HCT116 (cell line): ENCODE results near the gene ABHD3. TPM values are rescaled to one million over a fixed set of nuclear protein-coding genes. Genes with fewer than 3 reads are reported as not detected.
"Not testable (repeated sequence)": the region's sequence is repeated elsewhere in the genome, so short reads cannot be mapped to it uniquely, and the experiment has no call there.

Experiments used
- ATAC-seq: fragments of 200-7000 bp; cut with Tn5 transposase; 2 replicates; pipeline ENCODE4 v1.9.1; 2020; ENCODE audit warnings: mild to moderate bottlenecking, moderate library complexity
- BruUV-seq: library from RNA; stranded (reverse); fragments of 400-500 nt; replicated peaks from 2 replicates; lab custom pipeline; 2021; lab: Mats Ljungman, UMichigan
- CTCF ChIA-PET: fragments of 300-600 bp; sonication (Branson Sonifier 250); formaldehyde crosslinking; loops from one replicate; lab custom pipeline; 2021; ENCODE audit warnings: antibody characterized with exemption; lab: Charles Lee
- POLR2A ChIA-PET: fragments of 300-600, 350-600 bp; sonication (Branson Sonifier 250); formaldehyde crosslinking; loops from one replicate; lab custom pipeline; 2021; ENCODE audit warnings: antibody characterized with exemption; lab: Charles Lee
- RAD21 ChIA-PET, 2 experiments: fragments of 300-600 bp; sonication (Branson Sonifier 250); formaldehyde crosslinking; loops; one replicate each; lab custom pipeline; 2023; ENCODE audit warnings: low total read pairs in 2 of 2; ENCODE audit not compliant: uncharacterized antibody in 2 of 2, unreplicated experiment in 2 of 2, low non-redundant PET in 1 of 2; lab: Charles Lee
- DNase-seq: peaks from one replicate; pipeline ENCODE4 v3.0.0-alpha.2; 2010; ENCODE audit warnings: low read depth, low spot score
- H2AFZ ChIP-seq: fragments of 200-600 bp; shearing (Covaris generic), sonication (generic); 2 replicates; pipeline ENCODE4 v1.6.1; 2017; ENCODE audit warnings: low read depth, mixed run types, mixed read lengths, antibody characterized with exemption, low read length; ENCODE audit not compliant: poor library complexity, severe bottlenecking
- H3K27ac ChIP-seq: 2 replicates; pipeline ENCODE4 v1.5.1; 2012; ENCODE audit warnings: low read depth, low read length
- H3K27me3 ChIP-seq: fragments of 200-600 bp; sonication (generic); 2 replicates; pipeline ENCODE4 v1.6.1; 2016; ENCODE audit warnings: mixed run types, low read length, mixed read lengths; ENCODE audit not compliant: insufficient read depth
- H3K36me3 ChIP-seq, 2 experiments: fragments of 200-500 bp in 1 of 2; fragments of 200-600 bp in 1 of 2; sonication (Bioruptor generic) in 1 of 2; sonication (generic) in 1 of 2; 2 replicates each; pipeline versions ENCODE4 v1.5.1 to v1.6.1; 2014 to 2016; ENCODE audit warnings: low read length in 2 of 2, inconsistent platforms in 1 of 2, mixed read lengths in 1 of 2, mixed run types in 1 of 2; ENCODE audit not compliant: insufficient read depth in 2 of 2, control insufficient read depth in 1 of 2
- H3K4me1 ChIP-seq, 2 experiments: fragments of 200-600 bp in 1 of 2; sonication (generic) in 1 of 2; 2 replicates each; pipeline versions ENCODE4 v1.5.1 to v1.6.1; 2012 to 2017; ENCODE audit warnings: low read length in 2 of 2, inconsistent platforms in 1 of 2, mild to moderate bottlenecking in 1 of 2, mixed read lengths in 1 of 2, mixed run types in 1 of 2, moderate library complexity in 1 of 2; ENCODE audit not compliant: insufficient read depth in 2 of 2, control insufficient read depth in 1 of 2
- H3K4me2 ChIP-seq: fragments of 200-600 bp; sonication (generic); 2 replicates; pipeline ENCODE4 v1.6.1; 2017; ENCODE audit warnings: mixed run types, low read length, mixed read lengths
- H3K4me3 ChIP-seq, 2 experiments: fragments of 200-600 bp in 1 of 2; sonication (generic) in 1 of 2; replicated peaks in 1 of 2; 2 replicates each; pipeline ENCODE4 v1.5.1; 2011 to 2016; ENCODE audit warnings: low read length in 2 of 2, control low read depth in 1 of 2, low read depth in 1 of 2, mild to moderate bottlenecking in 1 of 2, mixed read lengths in 1 of 2, mixed run types in 1 of 2
- H3K79me2 ChIP-seq: fragments of 200-600 bp; sonication (generic); 2 replicates; pipeline ENCODE4 v1.6.1; 2017; ENCODE audit warnings: mild to moderate bottlenecking, mixed run types, low read length, moderate library complexity, mixed read lengths; ENCODE audit not compliant: insufficient read depth
- H3K9ac ChIP-seq: fragments of 200-600 bp; sonication (generic); 2 replicates; pipeline ENCODE4 v1.6.1; 2016; ENCODE audit warnings: low read length, mixed read lengths
- H3K9me2 ChIP-seq: fragments of 200-600 bp; sonication (generic), shearing (Covaris generic); 2 replicates; pipeline ENCODE4 v1.6.1; 2017; ENCODE audit warnings: mixed run types, mild to moderate bottlenecking, moderate library complexity; ENCODE audit not compliant: insufficient read depth
- H3K9me3 ChIP-seq, 2 experiments: fragments of 200-500 bp in 1 of 2; fragments of 200-600 bp in 1 of 2; sonication (Bioruptor generic) in 1 of 2; sonication (generic) in 1 of 2; 2 replicates each; pipeline ENCODE4 v1.6.1; 2014 to 2017; ENCODE audit warnings: low read length in 2 of 2, mixed read lengths in 2 of 2, inconsistent platforms in 1 of 2, low read depth in 1 of 2, mild to moderate bottlenecking in 1 of 2, mixed run types in 1 of 2, moderate library complexity in 1 of 2; ENCODE audit not compliant: control insufficient read depth in 1 of 2, insufficient read depth in 1 of 2
- H4K20me1 ChIP-seq: fragments of 200-600 bp; sonication (generic), shearing (Covaris generic); 2 replicates; pipeline ENCODE4 v1.6.1; 2017; ENCODE audit warnings: mixed run types, mild to moderate bottlenecking, moderate library complexity; ENCODE audit not compliant: insufficient read depth
- CBX3 ChIP-seq: IDR thresholded peaks from 2 replicates; pipeline ENCODE4 v1.6.1; 2012; ENCODE audit warnings: low read depth
- CEBPB ChIP-seq: IDR thresholded peaks from 2 replicates; pipeline ENCODE4 v1.6.1; 2012; ENCODE audit warnings: low read depth
- ELF1 ChIP-seq: IDR thresholded peaks from 2 replicates; pipeline ENCODE4 v1.6.1; 2012; ENCODE audit warnings: low read depth, borderline replicate concordance
- EZH2 ChIP-seq: fragments of 200-600 bp; sonication (generic); IDR thresholded peaks from 2 replicates; pipeline ENCODE4 v1.6.1; 2017; ENCODE audit warnings: antibody characterized with exemption, mixed run types
- FOSL1 ChIP-seq: IDR thresholded peaks from 2 replicates; pipeline ENCODE4 v1.6.1; 2012; ENCODE audit warnings: low read depth
- JUND ChIP-seq: IDR thresholded peaks from 2 replicates; pipeline ENCODE4 v1.6.1; 2012
- POLR2AphosphoS5 ChIP-seq: IDR thresholded peaks from 2 replicates; pipeline ENCODE4 v1.6.1; 2011; ENCODE audit warnings: mild to moderate bottlenecking, low read depth, low read length, moderate library complexity
- RAD21 ChIP-seq: IDR thresholded peaks from 2 replicates; pipeline ENCODE4 v1.6.1; 2012; ENCODE audit warnings: low read depth, mild to moderate bottlenecking
- SIN3A ChIP-seq: IDR thresholded peaks from 2 replicates; pipeline ENCODE4 v1.6.1; 2012; ENCODE audit warnings: low read depth
- SRF ChIP-seq: IDR thresholded peaks from 2 replicates; pipeline ENCODE4 v1.6.1; 2012; ENCODE audit warnings: low read depth
- TCF7L2 ChIP-seq: IDR thresholded peaks from 2 replicates; pipeline ENCODE4 v1.7.0; 2011; ENCODE audit warnings: borderline replicate concordance, inconsistent platforms; ENCODE audit not compliant: insufficient read depth, insufficient read length; ENCODE audit errors: extremely low read depth
- YY1 ChIP-seq: IDR thresholded peaks from 2 replicates; pipeline ENCODE4 v1.6.1; 2011; ENCODE audit warnings: low read length, low read depth, moderate library complexity, mild to moderate bottlenecking; ENCODE audit not compliant: insufficient replicate concordance; ENCODE audit errors: extremely low read depth
- ZFX ChIP-seq: fragments of 450-650 bp; IDR thresholded peaks from 2 replicates; pipeline ENCODE4 v1.6.1; 2017
- ZNF274 ChIP-seq: fragments of 200-500 bp; sonication (Bioruptor generic); IDR thresholded peaks from 2 replicates; pipeline ENCODE4 v1.6.1; 2014; ENCODE audit warnings: mild to moderate bottlenecking, low read depth, low read length, inconsistent platforms
- intact Hi-C: fragments of 100-400 bp; cut with micrococcal nuclease; formaldehyde crosslinking; loops from 2 replicates; pipeline ENCODE4 v1.10.0; 2022
- total RNA-seq: library from RNA; stranded (reverse); gene quantifications from one replicate; pipeline ENCODE4 v1.2.1, GENCODE V29; 2021; ENCODE audit not compliant: unreplicated experiment
- TF ChIP-seq, protein P1 (sequence below): IDR thresholded peaks from 2 replicates; pipeline ENCODE4 v1.6.1; 2012; ENCODE audit warnings: low read depth
- TF ChIP-seq, protein P2 (sequence below): IDR thresholded peaks from 2 replicates; pipeline ENCODE4 v1.6.1; 2012

The ABHD3 gene
- total RNA-seq, 1 experiment from 2014 or later, result 29.9 TPM

DNA sequence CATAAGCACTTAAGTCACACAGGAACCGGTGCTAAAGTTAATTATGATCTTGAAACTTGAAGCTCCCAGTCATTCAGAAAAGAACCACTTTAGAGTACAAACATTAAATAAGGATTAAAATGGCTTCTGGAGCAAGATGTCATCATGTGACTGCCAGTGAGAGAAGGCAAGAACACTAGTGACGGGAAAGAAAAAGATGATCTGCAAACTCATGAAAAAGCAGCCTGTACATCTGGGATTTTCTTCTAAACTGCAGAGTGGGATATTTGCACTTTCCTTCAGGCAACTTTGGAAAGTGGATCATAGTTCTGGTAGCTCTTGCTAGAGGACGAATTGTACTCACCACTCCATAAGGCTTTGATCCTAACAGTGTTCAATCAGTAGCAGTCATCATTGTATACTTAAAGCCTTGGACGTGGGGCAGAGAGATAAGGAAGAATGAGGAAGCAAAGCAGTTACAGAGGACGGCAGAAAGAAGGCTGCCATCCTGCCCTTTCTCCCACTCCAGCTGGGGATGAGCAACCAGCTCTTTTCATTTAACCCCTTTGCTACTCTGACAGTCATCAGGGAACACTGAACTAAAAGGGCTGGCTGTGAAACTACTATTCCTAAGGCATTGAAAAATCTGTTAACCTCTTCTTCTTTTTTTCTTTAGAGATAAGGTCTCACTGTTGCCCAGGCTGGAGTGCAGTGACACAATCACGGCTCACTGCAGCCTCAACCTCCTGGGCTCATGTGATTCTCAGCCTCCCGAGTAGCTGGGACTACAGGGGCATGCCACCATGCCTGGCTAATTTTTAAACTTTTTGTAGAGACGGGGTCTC lies 18.1 kb downstream of the ABHD3 start:
- H3K9me2 ChIP-seq, result no peaks in the 10 kb centered on the region
- no peak overlapping the region for H3K27ac ChIP-seq
- H3K36me3 ChIP-seq, result peaks cover 4 to 23% of the 10 kb centered on the region in 2 experiments; a peak in 2 of 4 replicates
- POLR2A ChIA-PET, result interaction anchor here (0.6 to 0.9 kb wide), 2 partner anchors 17 to 86 kb away, joined by 3 to 6 read pairs; partner anchors contain the start of gene ESCO1
- H3K4me3 ChIP-seq, result no peak overlapping the region
- no peaks in the 10 kb centered on the region for H3K27me3 ChIP-seq
- no peak for DNase-seq
- H3K9ac ChIP-seq, result no peak overlapping the region
- no peak overlapping the region for H2AFZ ChIP-seq
- no peaks in the 10 kb centered on the region for H3K4me1 ChIP-seq
- H3K9me3 ChIP-seq, result no peaks in the 10 kb centered on the region
- no TSS peak for BruUV-seq
- no peak for ATAC-seq
- no peaks in the 10 kb centered on the region for H4K20me1 ChIP-seq
- CTCF ChIA-PET, result no interaction called here
- H3K4me2 ChIP-seq, result no peak overlapping the region
- TF ChIP-seq YY1, result no peak
- TF ChIP-seq ZFX, result no peak
- no peak for TF ChIP-seq RAD21
- TF ChIP-seq POLR2AphosphoS5, result no peak
- TF ChIP-seq SIN3A, result no peak
- TF ChIP-seq JUND, result no peak
- no peak for TF ChIP-seq ELF1
- TF ChIP-seq, protein P1, sequence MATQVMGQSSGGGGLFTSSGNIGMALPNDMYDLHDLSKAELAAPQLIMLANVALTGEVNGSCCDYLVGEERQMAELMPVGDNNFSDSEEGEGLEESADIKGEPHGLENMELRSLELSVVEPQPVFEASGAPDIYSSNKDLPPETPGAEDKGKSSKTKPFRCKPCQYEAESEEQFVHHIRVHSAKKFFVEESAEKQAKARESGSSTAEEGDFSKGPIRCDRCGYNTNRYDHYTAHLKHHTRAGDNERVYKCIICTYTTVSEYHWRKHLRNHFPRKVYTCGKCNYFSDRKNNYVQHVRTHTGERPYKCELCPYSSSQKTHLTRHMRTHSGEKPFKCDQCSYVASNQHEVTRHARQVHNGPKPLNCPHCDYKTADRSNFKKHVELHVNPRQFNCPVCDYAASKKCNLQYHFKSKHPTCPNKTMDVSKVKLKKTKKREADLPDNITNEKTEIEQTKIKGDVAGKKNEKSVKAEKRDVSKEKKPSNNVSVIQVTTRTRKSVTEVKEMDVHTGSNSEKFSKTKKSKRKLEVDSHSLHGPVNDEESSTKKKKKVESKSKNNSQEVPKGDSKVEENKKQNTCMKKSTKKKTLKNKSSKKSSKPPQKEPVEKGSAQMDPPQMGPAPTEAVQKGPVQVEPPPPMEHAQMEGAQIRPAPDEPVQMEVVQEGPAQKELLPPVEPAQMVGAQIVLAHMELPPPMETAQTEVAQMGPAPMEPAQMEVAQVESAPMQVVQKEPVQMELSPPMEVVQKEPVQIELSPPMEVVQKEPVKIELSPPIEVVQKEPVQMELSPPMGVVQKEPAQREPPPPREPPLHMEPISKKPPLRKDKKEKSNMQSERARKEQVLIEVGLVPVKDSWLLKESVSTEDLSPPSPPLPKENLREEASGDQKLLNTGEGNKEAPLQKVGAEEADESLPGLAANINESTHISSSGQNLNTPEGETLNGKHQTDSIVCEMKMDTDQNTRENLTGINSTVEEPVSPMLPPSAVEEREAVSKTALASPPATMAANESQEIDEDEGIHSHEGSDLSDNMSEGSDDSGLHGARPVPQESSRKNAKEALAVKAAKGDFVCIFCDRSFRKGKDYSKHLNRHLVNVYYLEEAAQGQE, result no peak
- TF ChIP-seq EZH2, result no peak
- TF ChIP-seq TCF7L2, result no peak
- no peak for TF ChIP-seq FOSL1
- no peak for TF ChIP-seq ZNF274
- no peak for TF ChIP-seq CBX3
- TF ChIP-seq CEBPB, result no peak
- TF ChIP-seq, protein P2, sequence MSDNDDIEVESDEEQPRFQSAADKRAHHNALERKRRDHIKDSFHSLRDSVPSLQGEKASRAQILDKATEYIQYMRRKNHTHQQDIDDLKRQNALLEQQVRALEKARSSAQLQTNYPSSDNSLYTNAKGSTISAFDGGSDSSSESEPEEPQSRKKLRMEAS, result no peak
- no peak for TF ChIP-seq SRF
- intact Hi-C loops, result no loop called here
- H3K79me2 ChIP-seq, result peaks cover 9% of the 10 kb centered on the region; the same call in 1 of the 2 replicates
- RAD21 ChIA-PET, result no interaction called here

DNA sequence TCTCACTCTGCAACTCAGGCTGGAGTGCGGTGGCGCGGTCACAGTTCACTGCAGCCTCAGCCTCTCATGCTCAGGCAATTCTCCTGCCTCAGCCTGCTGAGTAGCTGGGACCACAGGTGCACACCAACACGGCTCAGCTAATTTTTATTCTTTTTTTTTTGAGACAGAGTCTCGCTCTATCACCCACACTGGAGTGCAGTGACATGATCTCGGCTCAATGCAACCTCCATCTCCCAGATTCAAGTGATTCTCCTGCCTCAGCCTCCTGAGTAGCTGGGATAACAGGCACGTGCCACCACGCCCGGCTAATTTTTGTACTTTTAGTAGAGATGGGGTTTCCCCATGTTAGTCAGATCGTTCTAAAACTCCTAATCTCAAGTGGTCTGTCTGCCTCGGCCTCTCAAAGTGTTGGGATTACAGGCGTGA lies 19.0 kb downstream of the ABHD3 start:
- H2AFZ ChIP-seq, CTCF ChIA-PET, H3K4me3 ChIP-seq, H3K4me1 ChIP-seq, H3K9ac ChIP-seq, H3K9me3 ChIP-seq, intact Hi-C loops, H3K27me3 ChIP-seq, BruUV-seq, POLR2A ChIA-PET, H3K27ac ChIP-seq, H3K79me2 ChIP-seq, ATAC-seq, H4K20me1 ChIP-seq, RAD21 ChIA-PET, H3K4me2 ChIP-seq, DNase-seq, H3K9me2 ChIP-seq: not testable (repeated sequence)
- H3K36me3 ChIP-seq, result peaks cover 4 to 14% of the 10 kb centered on the region in 2 experiments; a peak in 2 of 4 replicates
